IMR-90 (cell line): ENCODE data around the gene ITGA3. TPM values are rescaled to one million over a fixed set of nuclear protein-coding genes. Genes with fewer than 3 reads are reported as not detected.

Experiments used
- ATAC-seq: fragments of 200-7000 bp; cut with Tn5 transposase; 2 replicates; pipeline ENCODE4 v1.9.1; 2020; ENCODE audit warnings: low read depth, mild to moderate bottlenecking, moderate library complexity
- BruUV-seq: library from RNA; stranded (reverse); fragments of 400-500 nt; replicated peaks from 2 replicates; lab custom pipeline; 2021; lab: Mats Ljungman, UMichigan
- CTCF ChIA-PET: fragments of 300-600 bp; formaldehyde crosslinking; extraction: SDS; loops from one replicate; lab custom pipeline; 2021; ENCODE audit warnings: antibody characterized with exemption; lab: Yijun Ruan, JAX
- POLR2A ChIA-PET: fragments of 300-600 bp; sonication (Branson Sonifier 250); formaldehyde crosslinking; loops from one replicate; lab custom pipeline; 2022; ENCODE audit warnings: antibody characterized with exemption; ENCODE audit not compliant: unreplicated experiment; lab: Charles Lee
- DNase-seq: peaks from one replicate; pipeline ENCODE4 v3.0.0; 2013
- H2AFZ ChIP-seq: replicated peaks from 2 replicates; pipeline ENCODE3; 2013; ENCODE audit warnings: low read length, mild to moderate bottlenecking; ENCODE audit not compliant: poor library complexity
- H2AK5ac ChIP-seq: 2 replicates; pipeline ENCODE4 v1.6.1; 2013; ENCODE audit warnings: low read depth, low read length, inconsistent platforms
- H2AK9ac ChIP-seq: replicated peaks from 2 replicates; pipeline ENCODE3; 2013; ENCODE audit warnings: mild to moderate bottlenecking, low read depth, low read length, moderate library complexity; ENCODE audit not compliant: poor library complexity
- H2BK120ac ChIP-seq: 2 replicates; pipeline ENCODE4 v1.6.1; 2013; ENCODE audit warnings: low read depth, low read length, inconsistent platforms
- H2BK15ac ChIP-seq: 3 replicates; pipeline ENCODE4 v1.6.1; 2013; ENCODE audit warnings: low read depth, low read length, inconsistent platforms
- H2BK20ac ChIP-seq: 2 replicates; pipeline ENCODE4 v1.6.1; 2013; ENCODE audit warnings: low read depth, mild to moderate bottlenecking, inconsistent platforms, low read length, moderate library complexity
- H2BK5ac ChIP-seq: 2 replicates; pipeline ENCODE4 v1.6.1; 2013; ENCODE audit warnings: mild to moderate bottlenecking, low read depth, low read length, inconsistent platforms; ENCODE audit not compliant: poor library complexity, severe bottlenecking
- H3K14ac ChIP-seq: replicated peaks from 2 replicates; pipeline ENCODE4 v1.6.1; 2013; ENCODE audit warnings: low read depth, low read length, inconsistent platforms
- H3K18ac ChIP-seq: 2 replicates; pipeline ENCODE4 v1.6.1; 2013; ENCODE audit warnings: low read depth, low read length, control low read depth
- H3K23ac ChIP-seq: 2 replicates; pipeline ENCODE4 v1.6.1; 2013; ENCODE audit warnings: low read depth, low read length, inconsistent platforms
- H3K27ac ChIP-seq: 2 replicates; pipeline ENCODE4 v1.5.1; 2013; ENCODE audit warnings: mild to moderate bottlenecking, control low read depth, low read length; ENCODE audit not compliant: insufficient read depth
- H3K27me3 ChIP-seq: 2 replicates; pipeline ENCODE4 v1.6.1; 2013; ENCODE audit warnings: low read length; ENCODE audit not compliant: control insufficient read depth, insufficient read depth
- H3K36me3 ChIP-seq: 2 replicates; pipeline ENCODE4 v1.6.1; 2013; ENCODE audit warnings: low read length, mixed read lengths; ENCODE audit not compliant: control insufficient read depth, insufficient read depth
- H3K4ac ChIP-seq: 2 replicates; pipeline ENCODE4 v1.6.1; 2013; ENCODE audit warnings: low read depth, low read length, inconsistent platforms
- H3K4me1 ChIP-seq: 2 replicates; pipeline ENCODE4 v1.6.1; 2013; ENCODE audit warnings: low read length, mixed read lengths; ENCODE audit not compliant: control insufficient read depth, insufficient read depth
- H3K4me2 ChIP-seq: 2 replicates; pipeline ENCODE4 v1.6.1; 2013; ENCODE audit warnings: low read depth, mild to moderate bottlenecking, control low read depth, low read length, moderate library complexity
- H3K4me3 ChIP-seq: 2 replicates; pipeline ENCODE4 v1.5.1; 2013; ENCODE audit warnings: low read depth, mild to moderate bottlenecking, control low read depth, low read length, moderate library complexity; ENCODE audit not compliant: insufficient read depth
- H3K56ac ChIP-seq: 2 replicates; pipeline ENCODE4 v1.6.1; 2013; ENCODE audit warnings: low read length, inconsistent platforms; ENCODE audit not compliant: insufficient read depth; ENCODE audit errors: extremely low read depth
- H3K79me1 ChIP-seq, 2 experiments: 2 replicates each; pipeline ENCODE4 v1.6.1; 2013; ENCODE audit warnings: low read length in 2 of 2, inconsistent platforms in 1 of 2, low read depth in 1 of 2
- H3K9ac ChIP-seq: 2 replicates; pipeline ENCODE4 v1.6.1; 2013; ENCODE audit warnings: low read depth, low read length, control low read depth
- H3K9me1 ChIP-seq: 2 replicates; pipeline ENCODE4 v1.6.1; 2013; ENCODE audit warnings: low read length, inconsistent platforms; ENCODE audit not compliant: insufficient read depth
- H3K9me3 ChIP-seq: 2 replicates; pipeline ENCODE4 v1.6.1; 2013; ENCODE audit warnings: low read length; ENCODE audit not compliant: control insufficient read depth, insufficient read depth
- H4K20me1 ChIP-seq: 2 replicates; pipeline ENCODE4 v1.6.1; 2013; ENCODE audit warnings: low read length, inconsistent platforms; ENCODE audit not compliant: insufficient read depth
- H4K5ac ChIP-seq: 2 replicates; pipeline ENCODE4 v1.6.1; 2013; ENCODE audit warnings: mild to moderate bottlenecking, low read depth, low read length, control low read depth
- H4K8ac ChIP-seq, 2 experiments: 2 replicates each; pipeline ENCODE4 v1.6.1; 2013; ENCODE audit warnings: low read depth in 2 of 2, low read length in 2 of 2, control low read depth in 1 of 2, inconsistent platforms in 1 of 2
- H4K91ac ChIP-seq: 2 replicates; pipeline ENCODE4 v1.6.1; 2013; ENCODE audit warnings: low read depth, low read length, inconsistent platforms; ENCODE audit not compliant: insufficient read depth
- BHLHE40 ChIP-seq: fragments of 150-350 bp; IDR thresholded peaks from 2 replicates; pipeline ENCODE4 v1.6.1; 2016; ENCODE audit warnings: mild to moderate bottlenecking, low read depth, low read length
- CEBPB ChIP-seq: IDR thresholded peaks from 2 replicates; pipeline ENCODE4 v1.6.1; 2012; ENCODE audit warnings: low read depth, low read length, improper control_type of control experiment
- FOS ChIP-seq: fragments of 150-350 bp; IDR thresholded peaks from 2 replicates; pipeline ENCODE4 v1.6.1; 2016; ENCODE audit warnings: low read depth, low read length
- MAFK ChIP-seq: IDR thresholded peaks from 2 replicates; pipeline ENCODE4 v1.6.1; 2012; ENCODE audit warnings: low read depth, low read length, improper control_type of control experiment
- MAZ ChIP-seq: IDR thresholded peaks from 2 replicates; pipeline ENCODE4 v1.6.1; 2012; ENCODE audit warnings: low read depth, mild to moderate bottlenecking, low read length, improper control_type of control experiment, moderate library complexity, borderline replicate concordance
- RAD21 ChIP-seq: IDR thresholded peaks from 2 replicates; pipeline ENCODE4 v1.6.1; 2012; ENCODE audit warnings: low read length, improper control_type of control experiment
- RFX5 ChIP-seq: IDR thresholded peaks from 2 replicates; pipeline ENCODE4 v1.8.0; 2012; ENCODE audit warnings: low read depth, mild to moderate bottlenecking, low read length, moderate library complexity
- SMC3 ChIP-seq: fragments of 150-350 bp; IDR thresholded peaks from 2 replicates; pipeline ENCODE4 v1.6.1; 2016; ENCODE audit warnings: low read depth, mild to moderate bottlenecking, antibody characterized with exemption, low read length, moderate library complexity
- WGBS, 2 experiments: methylation state at CpG; one replicate each; pipeline versions ENCODE4 v1.1.5 to v1.1.7; 2013; ENCODE audit warnings: missing lambda C conversion rate in 2 of 2; ENCODE audit not compliant: insufficient read length in 1 of 2; ENCODE audit errors: extremely low coverage in 2 of 2; 5-methylcytosine and 5-hydroxymethylcytosine counted together
- dilution Hi-C: fragments of 300-500 bp; cut with HindIII; formaldehyde crosslinking; loops from one replicate; pipeline ENCODE4 v1.14.3; 2018; ENCODE audit warnings: low sequenced_read_pairs; ENCODE audit not compliant: unreplicated experiment
- in situ Hi-C: fragments of 300-500 bp; cut with MboI; formaldehyde crosslinking; loops from 3 replicates; pipeline ENCODE4 v1.14.3; 2019; ENCODE audit warnings: low sequenced_read_pairs, inconsistent platforms, mixed read lengths
- intact Hi-C: fragments of 100-400 bp; cut with micrococcal nuclease; formaldehyde crosslinking; loops from 2 replicates; pipeline ENCODE4 v1.10.0; 2022
- polyA plus RNA-seq, 3 experiments: library from polyadenylated mRNA; depleted of rRNA; stranded (reverse); fragments of >200 nt; gene quantifications; 2 replicates each; pipeline ENCODE4 v1.2.3, GENCODE V29; 2012; ENCODE audit warnings: low replicate concordance in 1 of 3
- total RNA-seq: library from RNA; depleted of rRNA; stranded (reverse); fragments of >200 nt; gene quantifications from 2 replicates; pipeline ENCODE4 v1.2.3, GENCODE V29; 2012
- TF ChIP-seq, protein P1 (sequence below): conservative IDR thresholded peaks from 2 replicates; pipeline ENCODE4 v1.5.1; 2012; ENCODE audit warnings: mild to moderate bottlenecking, low read depth, low read length, improper control_type of control experiment
- TF ChIP-seq, protein P2 (sequence below): fragments of 150-350 bp; IDR thresholded peaks from 2 replicates; pipeline ENCODE4 v1.6.1; 2017; ENCODE audit warnings: mild to moderate bottlenecking, antibody characterized with exemption, low read length, low read depth

The ITGA3 gene
- total and polyA plus RNA-seq, 2 of the 4 experiments (the other 2 are of a cell fraction): 78.0 to 202 TPM

DNA sequence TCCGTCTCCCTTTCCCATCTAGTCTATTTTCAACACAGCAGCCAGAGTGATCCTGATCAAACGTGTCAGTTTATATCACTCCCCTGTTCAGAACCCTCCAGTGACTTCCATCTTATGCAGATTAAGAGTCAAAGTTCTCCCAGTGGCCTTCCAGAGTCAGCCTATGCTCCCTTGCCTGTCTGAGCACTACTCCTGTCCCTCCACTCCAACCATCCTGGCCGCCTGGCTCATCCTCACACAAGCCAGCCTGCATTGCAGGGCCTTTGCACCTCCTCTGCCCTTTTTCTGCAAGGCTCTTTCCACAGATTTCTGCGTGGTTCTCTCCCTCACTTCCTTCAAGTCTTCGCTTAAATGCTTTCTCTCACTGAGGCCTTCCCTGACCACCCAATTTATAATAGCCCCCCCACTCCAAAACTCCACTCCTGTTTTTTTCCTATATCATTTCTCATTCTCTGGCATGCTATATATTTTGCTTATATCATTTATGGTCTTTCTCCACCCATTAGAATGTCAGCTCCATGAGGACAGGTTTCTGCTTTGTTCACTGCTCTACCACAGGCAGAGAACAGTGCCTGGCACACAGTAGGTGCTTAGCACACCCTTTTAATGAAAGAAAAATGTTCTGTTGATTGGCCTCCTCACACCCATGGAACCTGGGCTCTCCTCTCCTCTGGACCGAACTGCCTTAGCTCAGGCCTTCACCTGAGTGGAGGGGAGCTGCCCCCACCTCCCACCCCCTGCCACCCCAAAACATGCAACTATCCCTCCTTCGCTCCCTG, 64.8 kb downstream of the ITGA3 start:
- WGBS, 2 experiments: 85% methylated on average over 5 of the region's 7 CpGs; no CpG with 5 or more reads in 1 of the 2 experiments
- no peak overlapping the region for H3K4me3 ChIP-seq
- no peak overlapping the region for H4K5ac ChIP-seq
- no peaks in the 10 kb centered on the region for H4K20me1 ChIP-seq
- no peak overlapping the region for H2BK120ac ChIP-seq
- no peak overlapping the region for H3K4ac ChIP-seq
- no TSS peak for BruUV-seq
- in situ Hi-C loops (no loop called here), intact Hi-C loops (no loop called here), dilution Hi-C loops (no loop called here)
- CTCF ChIA-PET: no interaction called here
- no peaks in the 10 kb centered on the region for H3K9me3 ChIP-seq
- no peak overlapping the region for H3K4me2 ChIP-seq
- no peak overlapping the region for H2BK5ac ChIP-seq
- no peak overlapping the region for H2AK9ac ChIP-seq
- peaks cover 6% of the 10 kb centered on the region; the same call in 1 of the 2 replicates for H3K36me3 ChIP-seq
- POLR2A ChIA-PET: no interaction called here
- H3K14ac ChIP-seq: no peak overlapping the region
- no peak overlapping the region for H3K27ac ChIP-seq
- H4K91ac ChIP-seq: no peak overlapping the region
- H2BK15ac ChIP-seq: no peak overlapping the region
- TF ChIP-seq, protein P1, sequence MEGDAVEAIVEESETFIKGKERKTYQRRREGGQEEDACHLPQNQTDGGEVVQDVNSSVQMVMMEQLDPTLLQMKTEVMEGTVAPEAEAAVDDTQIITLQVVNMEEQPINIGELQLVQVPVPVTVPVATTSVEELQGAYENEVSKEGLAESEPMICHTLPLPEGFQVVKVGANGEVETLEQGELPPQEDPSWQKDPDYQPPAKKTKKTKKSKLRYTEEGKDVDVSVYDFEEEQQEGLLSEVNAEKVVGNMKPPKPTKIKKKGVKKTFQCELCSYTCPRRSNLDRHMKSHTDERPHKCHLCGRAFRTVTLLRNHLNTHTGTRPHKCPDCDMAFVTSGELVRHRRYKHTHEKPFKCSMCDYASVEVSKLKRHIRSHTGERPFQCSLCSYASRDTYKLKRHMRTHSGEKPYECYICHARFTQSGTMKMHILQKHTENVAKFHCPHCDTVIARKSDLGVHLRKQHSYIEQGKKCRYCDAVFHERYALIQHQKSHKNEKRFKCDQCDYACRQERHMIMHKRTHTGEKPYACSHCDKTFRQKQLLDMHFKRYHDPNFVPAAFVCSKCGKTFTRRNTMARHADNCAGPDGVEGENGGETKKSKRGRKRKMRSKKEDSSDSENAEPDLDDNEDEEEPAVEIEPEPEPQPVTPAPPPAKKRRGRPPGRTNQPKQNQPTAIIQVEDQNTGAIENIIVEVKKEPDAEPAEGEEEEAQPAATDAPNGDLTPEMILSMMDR: no peak
- no peak for TF ChIP-seq RFX5
- no peak for TF ChIP-seq FOS
- no peak for TF ChIP-seq MAFK
- TF ChIP-seq BHLHE40: no peak
- TF ChIP-seq CEBPB: no peak
- no peak for TF ChIP-seq MAZ
- no peak for TF ChIP-seq RAD21
- TF ChIP-seq, protein P2, sequence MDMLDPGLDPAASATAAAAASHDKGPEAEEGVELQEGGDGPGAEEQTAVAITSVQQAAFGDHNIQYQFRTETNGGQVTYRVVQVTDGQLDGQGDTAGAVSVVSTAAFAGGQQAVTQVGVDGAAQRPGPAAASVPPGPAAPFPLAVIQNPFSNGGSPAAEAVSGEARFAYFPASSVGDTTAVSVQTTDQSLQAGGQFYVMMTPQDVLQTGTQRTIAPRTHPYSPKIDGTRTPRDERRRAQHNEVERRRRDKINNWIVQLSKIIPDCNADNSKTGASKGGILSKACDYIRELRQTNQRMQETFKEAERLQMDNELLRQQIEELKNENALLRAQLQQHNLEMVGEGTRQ: no peak
- TF ChIP-seq SMC3: no peak
- no peak overlapping the region for H4K8ac ChIP-seq
- DNase-seq (no peak), ATAC-seq (no peak)
- no peaks in the 10 kb centered on the region for H3K27me3 ChIP-seq
- peaks cover 14% of the 10 kb centered on the region for H3K9me1 ChIP-seq
- H2AFZ ChIP-seq: no peak overlapping the region
- peaks cover 10% of the 10 kb centered on the region for H3K4me1 ChIP-seq
- H3K18ac ChIP-seq: no peak overlapping the region
- H2BK20ac ChIP-seq: no peak overlapping the region
- H3K79me1 ChIP-seq: peaks cover 0 to 5% of the 10 kb centered on the region in 2 experiments; a peak in 1 of 4 replicates
- H3K9ac ChIP-seq: no peak overlapping the region
- no peak overlapping the region for H2AK5ac ChIP-seq
- H3K23ac ChIP-seq: no peak overlapping the region
- no peak overlapping the region for H3K56ac ChIP-seq
